AG09319 (cell line): Measurements from ENCODE around the gene PARD3B.

Experiments
- DNase-seq: peaks from one replicate; pipeline ENCODE4 v3.0.0-alpha.2; 2010; ENCODE audit warnings: low read depth; ENCODE audit errors: extremely low read depth
- TF ChIP-seq, protein P1 (sequence below): IDR thresholded peaks from 2 replicates; pipeline ENCODE4 v1.5.1; 2011; ENCODE audit warnings: low read depth, mild to moderate bottlenecking, inconsistent platforms, low read length, moderate library complexity

Gene PARD3B

DNA sequence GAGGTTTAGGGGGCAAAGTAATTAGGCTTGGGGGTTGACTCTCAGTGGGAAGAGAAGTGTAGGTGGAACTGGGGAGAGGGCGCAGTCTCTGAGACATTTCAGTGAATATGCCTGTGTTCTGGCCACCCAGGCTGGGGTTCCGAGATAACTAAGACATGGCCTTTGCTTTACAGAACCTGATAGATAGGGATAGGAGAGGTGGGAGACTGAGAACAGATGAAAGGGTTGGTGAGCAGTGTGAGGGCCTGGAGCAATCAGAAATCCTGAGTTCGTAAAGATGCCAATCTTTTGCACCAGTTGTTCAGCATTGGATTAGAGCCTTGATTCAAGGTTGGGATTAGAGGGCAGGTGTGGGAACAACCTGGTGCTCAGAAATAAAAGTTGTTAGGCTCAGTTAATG, 15.6 kb downstream of the PARD3B start:
- TF ChIP-seq, protein P1, sequence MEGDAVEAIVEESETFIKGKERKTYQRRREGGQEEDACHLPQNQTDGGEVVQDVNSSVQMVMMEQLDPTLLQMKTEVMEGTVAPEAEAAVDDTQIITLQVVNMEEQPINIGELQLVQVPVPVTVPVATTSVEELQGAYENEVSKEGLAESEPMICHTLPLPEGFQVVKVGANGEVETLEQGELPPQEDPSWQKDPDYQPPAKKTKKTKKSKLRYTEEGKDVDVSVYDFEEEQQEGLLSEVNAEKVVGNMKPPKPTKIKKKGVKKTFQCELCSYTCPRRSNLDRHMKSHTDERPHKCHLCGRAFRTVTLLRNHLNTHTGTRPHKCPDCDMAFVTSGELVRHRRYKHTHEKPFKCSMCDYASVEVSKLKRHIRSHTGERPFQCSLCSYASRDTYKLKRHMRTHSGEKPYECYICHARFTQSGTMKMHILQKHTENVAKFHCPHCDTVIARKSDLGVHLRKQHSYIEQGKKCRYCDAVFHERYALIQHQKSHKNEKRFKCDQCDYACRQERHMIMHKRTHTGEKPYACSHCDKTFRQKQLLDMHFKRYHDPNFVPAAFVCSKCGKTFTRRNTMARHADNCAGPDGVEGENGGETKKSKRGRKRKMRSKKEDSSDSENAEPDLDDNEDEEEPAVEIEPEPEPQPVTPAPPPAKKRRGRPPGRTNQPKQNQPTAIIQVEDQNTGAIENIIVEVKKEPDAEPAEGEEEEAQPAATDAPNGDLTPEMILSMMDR, result no peak
- no peak for DNase-seq

DNA sequence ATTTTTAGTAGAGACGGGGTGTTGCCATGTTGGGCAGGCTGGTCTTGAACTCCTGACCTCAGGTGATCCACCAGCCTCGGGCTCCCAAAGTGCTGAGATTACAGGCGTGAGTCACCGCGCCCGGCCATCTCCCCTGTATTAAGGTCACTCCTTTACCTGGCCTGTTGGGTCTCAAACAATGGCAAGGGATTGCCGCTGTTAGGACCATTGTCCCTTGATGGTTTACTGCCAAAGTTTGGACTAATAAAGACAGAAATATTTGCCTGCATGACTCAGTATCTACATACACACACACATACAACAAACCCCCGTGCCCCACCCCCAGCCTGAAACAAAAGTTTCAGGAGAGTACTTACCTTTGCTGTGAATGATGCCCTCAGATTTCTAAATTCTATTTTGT, 16.5 kb downstream of the PARD3B start:
- TF ChIP-seq, protein P1, result no peak
- DNase-seq, result no peak

- TF ChIP-seq, protein P1, result no peak
- DNase-seq, result no peak
These were observed 21.2 kb downstream of the PARD3B start for GRCh38 chr2:204566439-204566838.

- TF ChIP-seq, protein P1, result no peak
These were observed 25.1 kb downstream of the PARD3B start for GRCh38 chr2:204570421-204570820.

DNA sequence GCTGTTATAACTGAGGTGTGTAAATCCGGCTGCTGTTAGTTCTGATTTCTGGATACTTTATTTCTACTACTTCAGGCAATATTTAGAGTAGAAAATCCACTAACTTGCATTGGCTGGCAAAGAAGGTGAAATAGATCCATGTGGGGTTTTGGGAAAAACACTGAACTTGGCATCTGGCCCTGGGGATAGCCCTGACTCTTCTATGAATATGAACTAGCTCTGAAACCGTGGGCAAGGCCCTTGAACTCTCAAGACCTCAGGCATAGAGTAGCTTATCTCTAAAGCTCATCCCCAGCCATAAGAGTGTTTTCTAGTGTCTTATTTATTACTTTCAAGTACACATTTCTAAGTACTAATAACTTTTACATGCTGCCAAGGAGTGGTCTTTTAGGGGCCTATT, 25.8 kb downstream of the PARD3B start:
- TF ChIP-seq, protein P1, result no peak

More at GRCh38 chr2:204570421-204570820, 25.1 kb downstream of the PARD3B start:
- no peak for DNase-seq

DNA sequence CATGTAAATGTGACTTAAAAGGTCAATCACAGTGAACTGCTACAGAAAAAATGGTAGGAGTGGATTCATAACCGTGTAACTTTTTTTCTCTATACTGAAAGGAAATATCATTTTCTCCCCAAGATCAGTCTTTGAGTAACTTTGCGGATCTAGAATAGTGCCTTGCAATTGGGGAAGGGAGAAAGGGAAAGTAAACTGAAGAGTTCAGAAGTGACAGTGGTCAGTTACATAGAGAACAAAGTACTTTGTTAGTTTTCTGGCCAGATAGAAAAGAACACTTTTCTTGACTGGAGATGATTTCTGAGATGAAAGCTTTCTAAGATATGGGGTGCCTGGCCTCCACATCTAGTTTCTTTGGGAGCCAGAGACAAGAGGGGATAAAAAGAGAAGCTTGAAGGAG, 26.6 kb downstream of the PARD3B start:
- TF ChIP-seq, protein P1, result no peak

More for the DNA sequence above, 25.8 kb downstream of the PARD3B start:
- DNase-seq, result no peak

DNA sequence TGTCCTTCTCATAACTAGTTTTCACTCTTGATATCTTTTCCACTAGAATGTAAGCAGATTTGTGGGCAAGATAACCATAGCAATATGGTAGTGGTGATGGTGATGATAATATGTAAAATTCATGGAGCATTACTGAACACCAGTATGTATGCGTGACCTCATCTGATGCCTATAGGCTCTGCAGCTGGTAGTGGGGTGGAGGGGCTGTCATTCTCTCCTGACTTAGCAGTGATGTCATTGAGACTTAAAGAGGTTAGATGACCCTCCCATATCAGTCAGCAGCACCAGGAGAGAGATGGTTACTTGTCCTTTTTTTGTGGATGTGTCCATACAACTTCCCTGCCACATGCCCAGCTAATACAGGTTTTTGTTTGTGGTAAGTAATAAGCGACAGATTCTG, 27.9 kb downstream of the PARD3B start:
- no peak for DNase-seq
- TF ChIP-seq, protein P1, result no peak

More for the DNA sequence above, 26.6 kb downstream of the PARD3B start:
- no peak for DNase-seq
